Right cardiac atrium (tissue), 5 donors: ENCODE data around the gene CCNT2. TPM values are rescaled to one million over a fixed set of nuclear protein-coding genes. Genes with fewer than 3 reads are reported as not detected.
A peak's percentile ranks its signal among the peaks of the same experiment; 100 is the strongest.

ENCODE experiments used
- ATAC-seq, 2 donors: fragments of 200-7000 bp; cut with Tn5 transposase; one replicate each; pipeline versions ENCODE4 v1.8.0 to v1.9.1; 2020; ENCODE audit warnings: moderate library complexity in 2 of 2, mild to moderate bottlenecking in 1 of 2
- DNase-seq, 3 donors: peaks; one replicate each; pipeline ENCODE4 v3.0.0-alpha.2; 2020
- H3K27ac ChIP-seq: one replicate; pipeline ENCODE4 v1.5.1; 2013; ENCODE audit warnings: mild to moderate bottlenecking, low read length, control low read depth, moderate library complexity
- H3K27me3 ChIP-seq: one replicate; pipeline ENCODE4 v1.6.1; 2013; ENCODE audit not compliant: control insufficient read depth, insufficient read depth
- H3K4me1 ChIP-seq: one replicate; pipeline ENCODE4 v1.6.1; 2013; ENCODE audit warnings: low read length; ENCODE audit not compliant: control insufficient read depth, insufficient read depth
- H3K4me3 ChIP-seq: one replicate; pipeline ENCODE4 v1.5.1; 2013; ENCODE audit warnings: low read length, control low read depth
- H3K9me3 ChIP-seq: one replicate; pipeline ENCODE4 v1.6.1; 2013; ENCODE audit warnings: low read length; ENCODE audit not compliant: control insufficient read depth
- WGBS: extraction: QIAGEN DNeasy Blood & Tissue Kit; methylation state at CpG from one replicate; pipeline ENCODE4 v1.1.7; 2013; 5-methylcytosine and 5-hydroxymethylcytosine counted together
- intact Hi-C, 4 donors: fragments of 100-400 bp; cut with DNase I; formaldehyde crosslinking; loops; one replicate each; pipeline versions ENCODE4 v1.11.0 to v1.14.0; 2022 to 2023
- polyA plus RNA-seq: library from polyadenylated mRNA; stranded (reverse); fragments of 200-250 nt; gene quantifications from one replicate; pipeline ENCODE4 v1.2.3, GENCODE V29; 2013
- total RNA-seq, 4 donors: library from RNA; stranded (reverse); fragmentation: NEBNext Ultra II Directional; extraction: Animal tissue kit (Norgen Biotek cat#: 25700); gene quantifications; one replicate each; pipeline ENCODE4 v1.2.1, GENCODE V29; 2021
- donor health status: healthy with polysubstance abuse.
- donor health status: DM: no; HTN: yes; CAD: no.
- donor health status: DM: no; HTN: no; CAD: no.
- donor health status: DM: no; HTN: yes; CAD: no; lungs with severe emphysema.
- donor health status: DM: yes; HTN: yes; CAD: no.

The CCNT2 gene
- total and polyA plus RNA-seq, 5 donors, result 9.0 to 23.9 (median 22.2) TPM

- Histone ChIP-seq H3K4me1 (peaks cover 3% of the 10 kb centered on the region), H3K27ac (peak overlapping the region; percentile 76), H3K4me3 (peak overlapping the region; percentile 68), H3K27me3 (no peaks in the 10 kb centered on the region), H3K9me3 (no peaks in the 10 kb centered on the region)
- peak; percentile 0 to 5 for ATAC-seq
- intact Hi-C loops, result no loop called here
- peak in 1 of 3 donors; percentile 60 for DNase-seq
- 1% methylated on average over 30 of the region's 30 CpGs for WGBS
Measured at GRCh38 chr2:134919341-134920210, 954 bp downstream of the CCNT2 start.

- intact Hi-C loops, result no loop called here
- Histone ChIP-seq H3K4me1 (peaks cover 4% of the 10 kb centered on the region), H3K27me3 (no peaks in the 10 kb centered on the region), H3K4me3 (no peak overlapping the region), H3K27ac (no peak overlapping the region), H3K9me3 (no peaks in the 10 kb centered on the region)
- no peak for ATAC-seq
- WGBS, result 100% methylated on average over 1 of the region's 1 CpG
- DNase-seq, result no peak
Measured at GRCh38 chr2:134924912-134925311, 6.3 kb downstream of the CCNT2 start.

- DNase-seq (no peak), ATAC-seq (no peak)
- no peaks in the 10 kb centered on the region for H3K27me3 ChIP-seq
- no peak overlapping the region for H3K4me3 ChIP-seq
- intact Hi-C loops, result no loop called here
- H3K9me3 ChIP-seq, result no peaks in the 10 kb centered on the region
- H3K27ac ChIP-seq, result peak overlapping the region; percentile 4
- H3K4me1 ChIP-seq, result peaks cover 4% of the 10 kb centered on the region
- 59% methylated on average over 3 of the region's 3 CpGs for WGBS
Measured at GRCh38 chr2:134926231-134926931, 7.8 kb downstream of the CCNT2 start.

GRCh38 chr2:134927195-134927594 is 8.6 kb downstream of the CCNT2 start:
- 86% methylated on average over 3 of the region's 3 CpGs for WGBS
- H3K9me3 ChIP-seq, result no peaks in the 10 kb centered on the region
- no peak overlapping the region for H3K27ac ChIP-seq

GRCh38 chr2:134932864-134933526 is 14.4 kb downstream of the CCNT2 start:
- WGBS, result 80% methylated on average over 3 of the region's 3 CpGs
- Histone ChIP-seq H3K27ac (no peak overlapping the region), H3K4me1 (peaks cover 2% of the 10 kb centered on the region), H3K4me3 (no peak overlapping the region), H3K9me3 (no peaks in the 10 kb centered on the region), H3K27me3 (no peaks in the 10 kb centered on the region)
- ATAC-seq (no peak), DNase-seq (no peak)
- intact Hi-C loops, result no loop called here

More at GRCh38 chr2:134927195-134927594, 8.6 kb downstream of the CCNT2 start:
- no peaks in the 10 kb centered on the region for H3K27me3 ChIP-seq
- peaks cover 4% of the 10 kb centered on the region for H3K4me1 ChIP-seq
- no peak overlapping the region for H3K4me3 ChIP-seq
- DNase-seq, result no peak
- intact Hi-C loops, result no loop called here
- ATAC-seq, result no peak

GRCh38 chr2:134933732-134934131 is 15.1 kb downstream of the CCNT2 start:
- Histone ChIP-seq H3K27me3 (no peaks in the 10 kb centered on the region), H3K27ac (no peak overlapping the region), H3K4me1 (peaks cover 2% of the 10 kb centered on the region), H3K4me3 (no peak overlapping the region), H3K9me3 (no peaks in the 10 kb centered on the region)
- ATAC-seq (no peak), DNase-seq (no peak)
- 98% methylated on average over 1 of the region's 1 CpG for WGBS
- intact Hi-C loops, result no loop called here

GRCh38 chr2:134934150-134934549 is 15.5 kb downstream of the CCNT2 start:
- Histone ChIP-seq H3K4me1 (peaks cover 2% of the 10 kb centered on the region), H3K4me3 (no peak overlapping the region), H3K27ac (no peak overlapping the region), H3K9me3 (no peaks in the 10 kb centered on the region), H3K27me3 (no peaks in the 10 kb centered on the region)
- ATAC-seq (no peak), DNase-seq (no peak)
- intact Hi-C loops, result no loop called here
- WGBS, result 56% methylated on average over 2 of the region's 2 CpGs

- no peaks in the 10 kb centered on the region for H3K9me3 ChIP-seq
- no peaks in the 10 kb centered on the region for H3K27me3 ChIP-seq
- ATAC-seq, result no peak
- H3K4me3 ChIP-seq, result no peak overlapping the region
- H3K4me1 ChIP-seq, result peaks cover 2% of the 10 kb centered on the region
- intact Hi-C loops, result no loop called here
- H3K27ac ChIP-seq, result no peak overlapping the region
- no peak for DNase-seq
- 7% methylated on average over 1 of the region's 1 CpG for WGBS
Measured at GRCh38 chr2:134934641-134935040, 16.0 kb downstream of the CCNT2 start.

- ATAC-seq (no peak), DNase-seq (no peak)
- Histone ChIP-seq H3K4me1 (peaks cover 2% of the 10 kb centered on the region), H3K27me3 (no peaks in the 10 kb centered on the region), H3K27ac (no peak overlapping the region), H3K9me3 (no peaks in the 10 kb centered on the region), H3K4me3 (no peak overlapping the region)
- intact Hi-C loops, result no loop called here
- 62% methylated on average over 4 of the region's 4 CpGs for WGBS
Measured at GRCh38 chr2:134936691-134937090, 18.1 kb downstream of the CCNT2 start.

- intact Hi-C loops, result no loop called here
- DNase-seq (no peak), ATAC-seq (no peak)
- no peaks in the 10 kb centered on the region for H3K9me3 ChIP-seq
- H3K27me3 ChIP-seq, result no peaks in the 10 kb centered on the region
- H3K4me1 ChIP-seq, result peaks cover 2% of the 10 kb centered on the region
- no peak overlapping the region for H3K4me3 ChIP-seq
- no peak overlapping the region for H3K27ac ChIP-seq
- WGBS, result 85% methylated on average over 2 of the region's 2 CpGs
Measured at GRCh38 chr2:134943540-134943939, 24.9 kb downstream of the CCNT2 start.

GRCh38 chr2:134944975-134945374 is 26.4 kb downstream of the CCNT2 start:
- Histone ChIP-seq H3K27me3 (no peaks in the 10 kb centered on the region), H3K27ac (no peak overlapping the region), H3K4me3 (no peak overlapping the region), H3K4me1 (peaks cover 2% of the 10 kb centered on the region), H3K9me3 (no peaks in the 10 kb centered on the region)
- 74% methylated on average over 1 of the region's 1 CpG for WGBS
- intact Hi-C loops, result no loop called here
- no peak for DNase-seq
- ATAC-seq, result no peak
